ENCODE data around the gene BICD2. TPM values are rescaled to one million over a fixed set of nuclear protein-coding genes. Genes with fewer than 3 reads are reported as not detected.
A peak's percentile ranks its signal among the peaks of the same experiment; 100 is the strongest.

The BICD2 gene
- total and polyA plus RNA-seq, 2 donors (not counting 1 experiment from before 2014, with no cell fraction given): 9.1 to 35.8 TPM

GRCh38 chr9:92715488-92716231 is 49.0 kb downstream of the BICD2 start:
- Histone ChIP-seq H3K9me3 (ENCODE audit: control insufficient read depth, insufficient read depth, low read depth, low read length) (no peaks in the 10 kb centered on the region), H3K36me3 (ENCODE audit: control insufficient read depth, insufficient read depth, low read length) (peaks cover 36% of the 10 kb centered on the region), H3K4me2 (ENCODE audit: extremely low read depth, insufficient read depth, low read length) (no peak overlapping the region), H3K27ac (ENCODE audit: insufficient read depth, low read length) (no peak overlapping the region), H3K4me1 (ENCODE audit: control insufficient read depth, extremely low read depth, insufficient read depth, low read length) (no peaks in the 10 kb centered on the region), H3K9ac (ENCODE audit: insufficient read depth, low read length) (no peak overlapping the region), H4K20me1 (ENCODE audit: control insufficient read depth, extremely low read depth, insufficient read depth, low read length) (no peaks in the 10 kb centered on the region), H3K79me2 (ENCODE audit: control insufficient read depth, insufficient read depth, low read length) (no peaks in the 10 kb centered on the region), H2AFZ (ENCODE audit: low read length) (no peak overlapping the region), H3K4me3 (replicated peaks in 1 of 4; ENCODE audit: control extremely low read depth in 1 of 4, insufficient read depth in 1 of 4, low read depth in 3 of 4, low read length in 4 of 4) (no peak overlapping the region), H3K27me3 (ENCODE audit: control insufficient read depth, insufficient read depth, low read length) (no peaks in the 10 kb centered on the region)
- no peak for TF ChIP-seq EZH2 (IDR thresholded peaks at IDR 0.05; ENCODE audit: low read length, missing control alignments)
- no peak for TF ChIP-seq CTCF (conservative IDR thresholded peaks at IDR 0.05 in 1 of 2, IDR thresholded peaks at IDR 0.05 in 1 of 2; ENCODE audit: low read depth in 1 of 2, low read length in 2 of 2)
- DNase-seq (ENCODE audit: low read depth in 2 of 2): peak in 1 of 2 donors; percentile 32

GRCh38 chr9:92714787-92715487 is 49.7 kb downstream of the BICD2 start:
- Histone ChIP-seq H3K79me2 (ENCODE audit: control insufficient read depth, insufficient read depth, low read length) (no peaks in the 10 kb centered on the region), H3K9ac (ENCODE audit: insufficient read depth, low read length) (no peak overlapping the region), H3K9me3 (ENCODE audit: control insufficient read depth, insufficient read depth, low read depth, low read length) (no peaks in the 10 kb centered on the region), H3K27me3 (ENCODE audit: control insufficient read depth, insufficient read depth, low read length) (no peaks in the 10 kb centered on the region), H4K20me1 (ENCODE audit: control insufficient read depth, extremely low read depth, insufficient read depth, low read length) (no peaks in the 10 kb centered on the region), H3K4me3 (replicated peaks in 1 of 4; ENCODE audit: control extremely low read depth in 1 of 4, insufficient read depth in 1 of 4, low read depth in 3 of 4, low read length in 4 of 4) (no peak overlapping the region), H2AFZ (ENCODE audit: low read length) (no peak overlapping the region), H3K4me2 (ENCODE audit: extremely low read depth, insufficient read depth, low read length) (no peak overlapping the region), H3K4me1 (ENCODE audit: control insufficient read depth, extremely low read depth, insufficient read depth, low read length) (no peaks in the 10 kb centered on the region), H3K27ac (ENCODE audit: insufficient read depth, low read length) (no peak overlapping the region), H3K36me3 (ENCODE audit: control insufficient read depth, insufficient read depth, low read length) (peaks cover 34% of the 10 kb centered on the region)
- no peak for TF ChIP-seq CTCF (conservative IDR thresholded peaks at IDR 0.05 in 1 of 2, IDR thresholded peaks at IDR 0.05 in 1 of 2; ENCODE audit: low read depth in 1 of 2, low read length in 2 of 2)
- TF ChIP-seq EZH2 (IDR thresholded peaks at IDR 0.05; ENCODE audit: low read length, missing control alignments): no peak
- DNase-seq (ENCODE audit: low read depth in 2 of 2): no peak

GRCh38 chr9:92714016-92714415 is 50.6 kb downstream of the BICD2 start:
- no peak overlapping the region for H3K27ac ChIP-seq (ENCODE audit: insufficient read depth, low read length)
- no peak overlapping the region for H3K4me2 ChIP-seq (ENCODE audit: extremely low read depth, insufficient read depth, low read length)
- no peak overlapping the region for H2AFZ ChIP-seq (ENCODE audit: low read length)
- no peak overlapping the region for H3K4me3 ChIP-seq (replicated peaks in 1 of 4; ENCODE audit: control extremely low read depth in 1 of 4, insufficient read depth in 1 of 4, low read depth in 3 of 4, low read length in 4 of 4)
- DNase-seq (ENCODE audit: low read depth in 2 of 2): no peak
- no peaks in the 10 kb centered on the region for H3K9me3 ChIP-seq (ENCODE audit: control insufficient read depth, insufficient read depth, low read depth, low read length)
- no peak overlapping the region for H3K9ac ChIP-seq (ENCODE audit: insufficient read depth, low read length)
- H3K4me1 ChIP-seq (ENCODE audit: control insufficient read depth, extremely low read depth, insufficient read depth, low read length): no peaks in the 10 kb centered on the region
- no peak for TF ChIP-seq EZH2 (IDR thresholded peaks at IDR 0.05; ENCODE audit: low read length, missing control alignments)
- TF ChIP-seq CTCF (conservative IDR thresholded peaks at IDR 0.05 in 1 of 2, IDR thresholded peaks at IDR 0.05 in 1 of 2; ENCODE audit: low read depth in 1 of 2, low read length in 2 of 2): no peak
- no peaks in the 10 kb centered on the region for H3K79me2 ChIP-seq (ENCODE audit: control insufficient read depth, insufficient read depth, low read length)
- H3K36me3 ChIP-seq (ENCODE audit: control insufficient read depth, insufficient read depth, low read length): peaks cover 27% of the 10 kb centered on the region
- H4K20me1 ChIP-seq (ENCODE audit: control insufficient read depth, extremely low read depth, insufficient read depth, low read length): no peaks in the 10 kb centered on the region
- H3K27me3 ChIP-seq (ENCODE audit: control insufficient read depth, insufficient read depth, low read length): no peaks in the 10 kb centered on the region
